ENCODE measurements around the gene TRAF7. TPM values are rescaled to one million over a fixed set of nuclear protein-coding genes. Genes with fewer than 3 reads are reported as not detected.
"Not testable (repeated sequence)": the region's sequence is repeated elsewhere in the genome, so short reads cannot be mapped to it uniquely, and the experiment has no call there.

The TRAF7 gene
- total and polyA plus RNA-seq, 2 of the 13 experiments (the other 11 are each of a cell fraction or from before 2014, with no cell fraction given): 47.9 to 65.6 TPM

GRCh38 chr16:2106211-2106610 is 49.4 kb upstream of the TRAF7 start:
- H3K9ac ChIP-seq (ENCODE audit: insufficient read depth, low read depth, low read length); H3K4me1 ChIP-seq (ENCODE audit: insufficient read depth, low read length); H3K9me3 ChIP-seq (ENCODE audit: low read length); CTCF ChIA-PET (ENCODE audit: low intra/inter-chr PET ratio, low total read pairs); intact Hi-C loops (cut with micrococcal nuclease; ENCODE audit: unreplicated experiment); ATAC-seq; H3K27me3 ChIP-seq (ENCODE audit: control insufficient read depth in 1 of 2, insufficient read depth in 2 of 2, low read length in 2 of 2); H4K20me1 ChIP-seq (ENCODE audit: insufficient read depth, low read length); POLR2A ChIA-PET; H3K4me3 ChIP-seq (replicated peaks in 1 of 3; ENCODE audit: insufficient read depth in 1 of 3, low read depth in 2 of 3, low read length in 3 of 3); in situ Hi-C loops (cut with HindIII; ENCODE audit: extremely low pct_ligation_motif_present, low pct_unique_long_range_greater_than_20kb); DNase-seq (ENCODE audit: low spot score); H3K36me3 ChIP-seq (replicated peaks in 1 of 2; ENCODE audit: control insufficient read depth in 1 of 2, insufficient read depth in 2 of 2, low read length in 2 of 2); BruUV-seq (replicated peaks); H3K79me2 ChIP-seq (ENCODE audit: insufficient read depth, low read length); H3K27ac ChIP-seq (ENCODE audit: extremely low read length, insufficient read depth, low read length); H3K4me2 ChIP-seq (ENCODE audit: low read depth, low read length); FAIRE-seq; H2AFZ ChIP-seq (ENCODE audit: low read length): not testable (repeated sequence)
- over 99% methylated on average over 29 of the region's 38 CpGs for WGBS (ENCODE audit: low lambda C conversion rate)

GRCh38 chr16:2107121-2107790 is 48.3 kb upstream of the TRAF7 start:
- BruUV-seq (replicated peaks); POLR2A ChIA-PET; intact Hi-C loops (cut with micrococcal nuclease; ENCODE audit: unreplicated experiment); ATAC-seq; H3K36me3 ChIP-seq (replicated peaks in 1 of 2; ENCODE audit: control insufficient read depth in 1 of 2, insufficient read depth in 2 of 2, low read length in 2 of 2); H3K9me3 ChIP-seq (ENCODE audit: low read length); FAIRE-seq; H3K27ac ChIP-seq (ENCODE audit: extremely low read length, insufficient read depth, low read length); DNase-seq (ENCODE audit: low spot score); H2AFZ ChIP-seq (ENCODE audit: low read length); H3K4me1 ChIP-seq (ENCODE audit: insufficient read depth, low read length); H3K79me2 ChIP-seq (ENCODE audit: insufficient read depth, low read length); H3K4me3 ChIP-seq (replicated peaks in 1 of 3; ENCODE audit: insufficient read depth in 1 of 3, low read depth in 2 of 3, low read length in 3 of 3); H3K9ac ChIP-seq (ENCODE audit: insufficient read depth, low read depth, low read length); CTCF ChIA-PET (ENCODE audit: low intra/inter-chr PET ratio, low total read pairs); H4K20me1 ChIP-seq (ENCODE audit: insufficient read depth, low read length); H3K4me2 ChIP-seq (ENCODE audit: low read depth, low read length); in situ Hi-C loops (cut with HindIII; ENCODE audit: extremely low pct_ligation_motif_present, low pct_unique_long_range_greater_than_20kb); H3K27me3 ChIP-seq (ENCODE audit: control insufficient read depth in 1 of 2, insufficient read depth in 2 of 2, low read length in 2 of 2): not testable (repeated sequence)
- WGBS (ENCODE audit: low lambda C conversion rate): 100% methylated on average over 3 of the region's 17 CpGs

- FAIRE-seq; H3K4me1 ChIP-seq (ENCODE audit: insufficient read depth, low read length); H3K79me2 ChIP-seq (ENCODE audit: insufficient read depth, low read length); in situ Hi-C loops (cut with HindIII; ENCODE audit: extremely low pct_ligation_motif_present, low pct_unique_long_range_greater_than_20kb); intact Hi-C loops (cut with micrococcal nuclease; ENCODE audit: unreplicated experiment); POLR2A ChIA-PET; H3K36me3 ChIP-seq (replicated peaks in 1 of 2; ENCODE audit: control insufficient read depth in 1 of 2, insufficient read depth in 2 of 2, low read length in 2 of 2); H3K27ac ChIP-seq (ENCODE audit: extremely low read length, insufficient read depth, low read length); H3K4me2 ChIP-seq (ENCODE audit: low read depth, low read length); H3K9me3 ChIP-seq (ENCODE audit: low read length); H3K27me3 ChIP-seq (ENCODE audit: control insufficient read depth in 1 of 2, insufficient read depth in 2 of 2, low read length in 2 of 2); H2AFZ ChIP-seq (ENCODE audit: low read length); CTCF ChIA-PET (ENCODE audit: low intra/inter-chr PET ratio, low total read pairs); H4K20me1 ChIP-seq (ENCODE audit: insufficient read depth, low read length); DNase-seq (ENCODE audit: low spot score); BruUV-seq (replicated peaks); ATAC-seq; H3K9ac ChIP-seq (ENCODE audit: insufficient read depth, low read depth, low read length); H3K4me3 ChIP-seq (replicated peaks in 1 of 3; ENCODE audit: insufficient read depth in 1 of 3, low read depth in 2 of 3, low read length in 3 of 3): not testable (repeated sequence)
- TF ChIP-seq ZC3H13 (CRISPR knock-in tag; IDR thresholded peaks at IDR 0.05): 0 out of 2 replicates have a peak, but pooled peaks have one; percentile 26
- WGBS (ENCODE audit: low lambda C conversion rate): 95% methylated on average over 13 of the region's 23 CpGs
Observed at GRCh38 chr16:2107791-2108125, 47.8 kb upstream of the TRAF7 start.

- intact Hi-C loops (cut with micrococcal nuclease; ENCODE audit: unreplicated experiment); H3K27me3 ChIP-seq (ENCODE audit: control insufficient read depth in 1 of 2, insufficient read depth in 2 of 2, low read length in 2 of 2); H3K79me2 ChIP-seq (ENCODE audit: insufficient read depth, low read length); in situ Hi-C loops (cut with HindIII; ENCODE audit: extremely low pct_ligation_motif_present, low pct_unique_long_range_greater_than_20kb); H3K4me2 ChIP-seq (ENCODE audit: low read depth, low read length); H3K9me3 ChIP-seq (ENCODE audit: low read length); DNase-seq (ENCODE audit: low spot score); H3K27ac ChIP-seq (ENCODE audit: extremely low read length, insufficient read depth, low read length); CTCF ChIA-PET (ENCODE audit: low intra/inter-chr PET ratio, low total read pairs); H4K20me1 ChIP-seq (ENCODE audit: insufficient read depth, low read length); FAIRE-seq; H3K36me3 ChIP-seq (replicated peaks in 1 of 2; ENCODE audit: control insufficient read depth in 1 of 2, insufficient read depth in 2 of 2, low read length in 2 of 2); ATAC-seq; H3K9ac ChIP-seq (ENCODE audit: insufficient read depth, low read depth, low read length); BruUV-seq (replicated peaks); H3K4me1 ChIP-seq (ENCODE audit: insufficient read depth, low read length); H3K4me3 ChIP-seq (replicated peaks in 1 of 3; ENCODE audit: insufficient read depth in 1 of 3, low read depth in 2 of 3, low read length in 3 of 3); H2AFZ ChIP-seq (ENCODE audit: low read length): not testable (repeated sequence)
- 99% methylated on average over 20 of the region's 73 CpGs for WGBS (ENCODE audit: low lambda C conversion rate)
- POLR2A ChIA-PET: interaction anchor here (1.3 kb wide), 1 partner anchor 47 kb away, joined by 3 read pairs; the partner anchor contains the start of gene TRAF7
Observed at GRCh38 chr16:2108446-2109270, 46.9 kb upstream of the TRAF7 start.
